Activated gamma-delta T cell treated with Interleukin-2 at 50 U/mL for 16 hours (primary cell): ENCODE results near the gene ABCA6.
"Not testable (repeated sequence)": the region's sequence is repeated elsewhere in the genome, so short reads cannot be mapped to it uniquely, and the experiment has no call there.

ENCODE experiments used
- DNase-seq: peaks from one replicate; pipeline ENCODE4 v3.0.0-alpha.2; 2020

The ABCA6 gene

DNA sequence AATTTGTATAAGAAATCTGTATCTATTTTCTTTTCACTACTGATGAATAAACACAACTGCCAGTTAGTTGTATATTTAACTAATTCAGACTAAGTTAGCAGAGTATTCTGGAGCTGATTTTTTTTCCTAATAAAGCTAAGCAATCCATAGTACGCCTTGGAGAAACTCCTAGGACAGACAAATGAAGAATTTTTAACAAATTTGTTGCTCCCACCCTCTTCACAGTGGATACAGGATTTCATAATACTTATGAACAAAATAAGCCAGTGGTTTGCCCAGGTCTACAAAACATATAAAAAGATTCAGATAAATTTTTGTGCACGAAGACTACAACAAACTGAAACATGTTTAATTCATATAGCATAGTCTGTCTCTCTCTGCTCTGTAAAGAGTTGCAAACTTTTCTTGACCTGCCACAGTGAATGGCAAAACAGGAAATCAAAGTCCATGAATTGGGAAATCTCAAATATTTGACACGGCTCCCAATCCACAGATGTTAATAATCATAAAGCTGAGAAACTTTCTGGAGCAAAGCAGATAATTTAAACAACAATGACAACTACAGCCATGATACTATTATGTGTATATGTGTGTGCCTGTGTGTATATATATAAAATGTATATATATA, 594 bp upstream of the ABCA6 start:
- no peak for DNase-seq

DNA sequence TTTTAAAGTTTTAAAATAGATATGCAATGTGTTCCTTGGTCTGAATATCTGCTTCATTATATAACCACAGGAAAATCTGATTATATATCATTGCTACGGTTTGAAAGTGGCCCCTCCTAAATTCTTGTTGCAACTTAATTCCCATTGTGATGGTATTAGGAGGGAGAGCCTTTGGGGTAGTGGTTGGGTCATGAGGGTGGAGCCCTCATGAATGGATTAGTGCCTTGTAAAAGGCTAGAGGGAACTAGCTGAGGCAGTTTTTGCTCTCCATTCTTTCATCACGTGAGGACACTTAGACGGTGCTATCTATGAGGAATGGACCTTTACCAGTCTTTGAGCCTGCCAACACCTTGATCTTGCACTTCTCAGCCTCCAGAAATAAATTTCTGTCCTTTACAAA, 7.6 kb downstream of the ABCA6 start:
- no peak for DNase-seq

DNA sequence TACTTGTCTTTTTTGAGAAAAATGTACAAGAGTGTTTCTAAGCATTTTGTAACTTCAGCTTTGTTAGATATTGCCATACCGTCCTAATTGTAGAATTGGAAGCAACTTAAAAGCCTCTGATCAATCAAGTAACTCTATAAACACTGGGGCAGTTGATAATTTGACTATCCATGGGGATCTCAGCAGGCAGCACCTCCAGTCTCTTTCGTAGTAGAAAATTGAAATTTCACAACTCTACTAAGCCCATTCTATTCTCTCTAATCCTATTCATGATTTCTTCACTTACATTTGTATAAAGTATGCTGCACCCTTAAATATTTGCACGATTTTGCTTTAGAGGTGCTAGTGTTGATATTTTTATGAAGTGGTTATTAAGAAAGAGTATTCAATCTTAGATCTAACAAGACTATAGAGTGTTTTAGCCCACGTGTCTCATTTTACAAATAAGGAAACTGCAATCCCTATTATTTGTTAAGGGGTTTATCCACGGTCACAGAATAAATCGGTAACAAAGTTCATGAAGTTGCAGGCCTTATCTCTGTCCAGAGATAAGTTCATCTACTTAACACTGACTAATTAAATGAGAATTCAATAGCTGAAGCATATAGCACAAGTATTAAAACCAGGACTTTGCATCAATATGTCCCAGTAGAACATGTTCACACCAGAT, 10.9 kb downstream of the ABCA6 start:
- no peak for DNase-seq

DNA sequence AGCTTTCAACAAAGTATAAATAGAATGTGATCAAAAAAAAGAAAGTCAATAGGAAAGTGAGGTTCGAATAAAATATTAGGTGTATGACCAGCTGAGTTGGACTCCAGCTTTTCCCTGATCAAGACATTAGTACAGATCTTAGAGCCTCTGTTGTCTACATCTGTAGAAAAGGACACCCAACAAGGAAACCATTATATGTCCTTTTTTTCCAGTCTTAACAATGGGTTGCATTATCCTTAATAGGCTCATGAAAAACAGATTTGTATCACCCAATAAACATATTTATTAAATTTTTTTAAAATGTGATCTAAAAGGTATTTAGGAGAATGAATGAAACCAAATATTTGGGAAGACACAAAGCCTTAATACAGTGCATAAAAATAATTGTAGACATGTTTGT, 18.1 kb downstream of the ABCA6 start:
- DNase-seq, result no peak

DNA sequence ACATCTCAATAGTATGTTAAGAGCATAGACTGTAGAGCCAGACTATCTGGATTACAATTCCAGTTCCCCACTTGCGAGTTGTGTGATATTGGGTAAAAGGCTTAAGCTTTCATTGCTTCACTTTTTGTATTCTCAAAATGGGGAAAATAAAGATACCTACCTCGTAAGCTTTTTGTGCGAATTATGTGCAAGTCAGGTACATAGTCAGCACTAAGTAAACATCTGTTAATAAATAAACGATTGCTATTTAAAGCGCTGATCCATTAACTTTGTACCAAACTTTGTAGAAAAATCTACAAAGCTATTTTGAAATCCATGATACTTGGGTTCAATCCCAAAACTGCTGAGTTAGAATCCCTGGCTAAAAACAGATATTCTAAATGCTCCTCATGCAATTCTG, 19.6 kb downstream of the ABCA6 start:
- DNase-seq, result no peak

DNA sequence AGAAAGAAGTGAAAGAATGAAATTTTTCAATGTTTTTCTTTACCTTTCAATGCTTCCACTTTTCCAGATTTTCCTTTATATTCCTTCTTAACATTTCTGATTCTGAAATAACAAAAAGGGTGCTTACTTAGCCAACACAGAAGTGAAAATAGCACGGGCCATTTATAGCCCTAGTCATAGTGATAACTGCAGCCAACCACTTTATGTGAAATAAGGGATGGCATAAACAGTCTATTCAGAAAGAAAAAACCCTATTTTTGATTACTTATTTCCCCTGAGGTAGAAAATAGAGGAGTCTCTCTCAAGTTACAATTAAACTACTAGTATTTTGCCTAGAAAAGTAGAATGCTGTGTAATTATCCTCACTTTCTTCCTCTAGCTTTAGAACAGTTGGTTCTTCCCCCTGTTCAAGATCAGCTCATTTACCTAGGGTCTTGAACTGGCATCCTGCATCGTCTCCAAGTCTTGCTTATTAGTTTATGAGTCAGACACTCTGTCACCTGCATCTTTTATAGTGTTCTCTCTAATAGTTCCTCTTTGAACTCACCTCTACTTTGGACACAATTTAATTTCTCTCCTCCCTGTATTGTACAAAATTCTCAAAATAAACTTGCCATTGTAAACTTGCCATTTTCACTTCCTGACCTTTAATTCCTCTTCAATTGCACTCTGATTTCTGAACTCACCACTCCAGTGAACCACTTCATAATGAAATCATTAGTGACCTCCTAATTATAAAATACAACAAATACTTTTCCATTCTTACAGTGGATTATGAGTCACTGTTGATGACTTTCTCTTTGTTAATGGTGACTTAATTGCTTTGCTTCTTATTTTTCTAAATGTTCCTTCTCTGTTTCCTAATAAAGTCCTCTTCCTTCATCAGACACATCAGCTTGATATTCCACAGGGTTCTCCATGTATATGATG, 23.6 kb downstream of the ABCA6 start:
- no peak for DNase-seq

DNA sequence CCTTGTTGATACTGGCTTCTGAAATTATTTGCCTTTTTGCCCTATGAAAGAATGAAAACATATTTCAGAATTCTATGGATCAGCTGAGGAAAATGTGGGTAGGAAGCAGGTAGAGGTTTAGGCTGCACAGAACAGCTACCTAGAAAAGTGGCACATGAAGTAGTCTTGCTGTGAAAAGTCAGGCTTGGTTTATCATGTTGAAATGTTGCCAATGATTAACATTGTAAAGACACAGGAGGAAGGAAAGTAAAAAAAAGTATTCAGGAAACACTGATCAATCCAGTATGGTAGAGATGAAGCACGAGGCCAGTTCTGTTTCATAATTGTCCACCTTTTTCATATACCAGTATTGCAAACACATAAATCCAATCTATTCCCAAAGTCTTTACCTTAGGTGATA, 29.9 kb downstream of the ABCA6 start:
- no peak for DNase-seq

DNA sequence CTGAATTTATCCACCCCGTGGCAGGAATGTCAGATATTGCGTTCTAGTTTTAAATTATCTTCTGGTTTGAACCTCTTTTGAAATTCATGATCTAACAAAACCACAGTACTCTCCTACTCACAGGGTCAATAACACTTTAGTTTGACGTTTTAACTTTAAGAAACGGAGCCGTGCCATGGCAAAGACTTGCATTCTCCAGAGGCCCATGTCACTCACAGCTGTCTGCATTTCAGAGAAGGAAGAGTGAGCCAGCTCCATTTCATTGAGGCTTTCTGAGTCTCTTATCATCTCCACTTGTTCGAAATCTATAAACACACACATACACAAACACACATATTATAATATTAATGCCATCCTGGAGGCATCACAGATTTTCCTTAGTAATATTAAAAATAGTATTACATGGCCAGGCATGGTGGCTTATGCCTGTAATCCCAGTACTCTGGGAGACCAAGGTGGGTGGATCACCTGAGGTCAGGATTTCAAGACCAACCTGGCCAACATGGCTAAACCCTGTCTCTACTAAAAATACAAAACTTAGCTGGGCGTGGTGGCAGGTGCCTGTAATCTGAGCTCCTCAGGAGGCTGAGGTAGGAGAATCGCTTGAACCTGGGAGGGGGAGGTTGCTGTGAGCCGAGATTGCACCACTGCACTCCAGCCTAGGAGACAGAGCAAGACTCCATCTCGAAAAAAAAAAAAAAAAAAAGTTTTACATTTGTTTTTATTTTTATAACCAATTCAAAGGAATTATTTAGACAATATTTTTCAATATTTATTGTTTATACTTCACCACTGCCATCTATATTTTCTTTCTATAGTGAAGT, 35.6 kb downstream of the ABCA6 start:
- no peak for DNase-seq

DNA sequence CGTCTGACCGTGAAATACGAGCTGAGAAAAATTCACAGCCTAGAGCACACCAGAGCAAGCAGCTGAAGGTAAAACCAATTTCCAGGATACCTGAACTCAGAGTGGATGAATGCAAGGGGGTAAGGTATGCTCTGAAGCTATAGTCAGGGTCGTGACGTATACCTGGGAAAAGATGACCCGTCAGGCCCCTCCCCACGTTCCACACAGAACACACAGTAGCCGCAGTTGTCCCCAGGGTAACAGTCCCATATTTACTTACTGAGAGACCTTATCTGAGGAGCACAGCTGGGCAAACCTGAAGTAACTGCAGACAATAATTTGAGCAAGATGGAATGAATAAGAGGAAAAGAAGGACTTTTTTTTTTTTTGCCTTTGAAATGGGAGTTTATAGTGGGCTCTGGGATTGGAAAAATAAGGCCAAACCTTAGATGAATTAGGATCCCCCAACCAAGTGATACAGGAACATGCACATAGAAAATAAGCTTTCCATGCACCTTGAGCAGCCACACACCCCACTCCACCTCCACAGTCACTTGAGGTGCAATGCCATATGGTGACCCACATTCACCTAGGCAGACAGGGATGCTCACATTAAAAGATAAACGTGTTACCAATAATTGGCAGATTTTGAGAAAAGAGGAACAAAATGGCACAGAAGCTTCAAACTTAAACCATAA, 38.0 kb downstream of the ABCA6 start:
- no peak for DNase-seq

DNA sequence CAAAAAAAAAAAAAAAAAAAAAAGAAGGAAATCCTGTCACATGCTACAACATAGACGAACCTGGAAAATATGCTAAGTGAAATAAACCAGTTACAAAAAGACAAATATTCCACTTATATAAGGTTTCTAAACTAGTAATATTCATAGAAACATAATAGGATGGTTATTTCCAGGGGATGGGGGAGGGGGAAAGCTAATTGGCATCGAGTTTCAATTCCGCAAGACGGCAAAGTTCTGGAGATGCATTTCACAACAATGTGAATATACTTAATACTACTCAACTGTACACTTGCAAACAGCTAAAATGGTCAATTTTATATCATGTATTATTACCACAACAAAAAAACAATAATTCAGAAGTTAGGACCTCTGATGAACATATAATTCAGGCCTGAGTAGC, 43.1 kb downstream of the ABCA6 start:
- no peak for DNase-seq

DNA sequence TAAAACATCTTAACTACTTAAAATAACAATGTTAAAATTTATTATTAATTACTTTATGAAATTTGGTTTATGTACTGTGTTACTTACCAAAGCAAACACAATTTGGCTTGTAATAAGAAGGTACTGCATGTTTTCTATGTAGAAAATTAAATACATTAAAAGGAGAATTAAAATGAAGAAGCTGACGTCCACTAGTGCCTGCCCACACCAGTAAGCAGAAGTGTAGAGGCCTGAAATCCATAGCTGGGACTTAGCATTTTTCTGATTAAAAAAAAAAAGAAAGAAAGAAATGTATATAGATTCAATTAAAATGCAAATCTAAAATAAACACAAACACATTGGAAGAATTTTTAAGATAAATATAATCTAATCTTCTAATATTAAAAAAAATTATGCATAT, 45.2 kb downstream of the ABCA6 start:
- no peak for DNase-seq

DNA sequence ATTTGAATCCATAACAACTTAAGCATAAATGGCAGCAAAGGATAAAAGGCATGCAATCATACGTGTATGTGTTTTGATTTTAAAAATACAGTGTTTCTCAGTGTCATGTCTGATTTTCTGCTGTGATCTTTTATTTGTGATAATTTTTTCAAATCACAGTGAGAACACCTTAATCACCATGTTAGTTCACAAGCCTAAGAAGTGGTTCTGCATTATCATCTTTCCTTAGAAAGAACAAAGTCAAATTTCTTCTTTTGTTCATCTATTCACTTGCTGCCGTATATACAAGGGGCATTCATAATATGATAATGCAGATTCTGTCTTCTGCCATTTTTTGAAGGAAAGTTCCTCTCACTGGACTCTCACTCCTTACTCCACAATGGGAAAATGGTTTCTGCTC, 47.7 kb downstream of the ABCA6 start:
- no peak for DNase-seq

DNA sequence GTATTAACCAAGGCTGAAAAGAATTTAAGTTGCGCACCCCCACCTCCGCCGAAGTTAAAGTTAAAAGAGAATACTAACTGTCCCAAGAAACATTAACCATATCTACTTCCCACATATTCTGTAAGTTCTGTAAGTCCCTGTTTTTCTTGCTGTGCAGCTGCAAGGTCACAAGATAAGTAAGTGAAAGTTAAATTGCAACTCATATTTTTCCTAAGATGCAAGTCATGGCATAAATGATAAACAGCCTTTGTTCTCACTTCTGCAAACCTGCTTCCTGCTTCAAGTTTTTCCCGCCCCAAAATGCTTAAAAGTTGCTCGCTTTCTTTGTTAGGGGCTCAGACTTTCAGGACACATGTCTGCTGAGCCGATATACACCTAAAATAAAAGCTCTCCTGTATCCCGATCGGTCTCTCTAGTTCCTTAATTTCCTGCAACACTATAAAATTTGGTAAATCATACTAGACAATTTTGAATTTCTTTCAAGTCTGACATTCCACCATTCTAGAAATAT, 48.4 kb downstream of the ABCA6 start:
- no peak for DNase-seq

DNA sequence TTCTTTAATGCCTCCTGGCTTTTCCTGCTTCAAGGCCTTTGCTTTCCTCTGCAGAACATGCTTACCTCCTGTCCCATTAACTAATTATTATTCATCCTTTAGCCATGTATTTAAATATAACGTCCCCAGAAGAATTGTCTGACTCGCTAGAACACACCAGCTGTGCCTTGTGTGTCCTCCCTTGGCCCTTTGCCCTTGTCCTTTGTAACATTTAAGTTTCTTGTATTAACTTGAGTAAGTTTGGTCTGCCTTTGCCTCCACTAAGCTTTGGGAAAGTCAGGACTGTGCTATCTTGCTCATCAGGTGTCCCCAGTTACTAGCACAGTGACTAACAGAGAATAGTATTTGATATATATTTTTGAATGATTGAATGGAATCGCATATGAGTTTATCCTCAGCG, 51.3 kb downstream of the ABCA6 start:
- no peak for DNase-seq

DNA sequence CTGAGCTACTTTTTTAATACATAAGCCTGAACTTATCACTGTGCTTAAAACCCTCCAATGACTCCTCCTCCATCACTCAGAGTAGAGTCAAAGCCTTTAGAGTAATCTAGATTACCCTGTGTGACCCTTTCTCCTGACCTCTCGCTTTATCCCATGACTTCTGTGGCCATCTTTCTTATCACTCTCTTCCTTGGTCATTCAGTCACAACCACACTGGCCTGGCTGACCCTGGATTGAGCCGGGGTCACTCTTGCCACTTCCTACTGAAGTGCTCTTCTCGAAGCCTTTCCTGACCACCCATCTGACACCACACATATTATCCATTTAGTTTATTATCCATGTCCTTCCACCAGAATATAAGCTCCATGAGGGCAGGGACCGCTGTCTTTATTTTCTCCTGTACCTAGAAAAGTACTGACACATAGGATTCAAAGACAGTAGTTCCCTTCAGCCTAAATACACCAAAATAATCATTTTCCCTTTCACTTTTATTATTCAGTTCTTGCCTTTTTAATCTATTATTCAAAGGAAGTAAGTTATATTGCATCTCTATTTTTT, 53.0 kb downstream of the ABCA6 start:
- no peak for DNase-seq

DNA sequence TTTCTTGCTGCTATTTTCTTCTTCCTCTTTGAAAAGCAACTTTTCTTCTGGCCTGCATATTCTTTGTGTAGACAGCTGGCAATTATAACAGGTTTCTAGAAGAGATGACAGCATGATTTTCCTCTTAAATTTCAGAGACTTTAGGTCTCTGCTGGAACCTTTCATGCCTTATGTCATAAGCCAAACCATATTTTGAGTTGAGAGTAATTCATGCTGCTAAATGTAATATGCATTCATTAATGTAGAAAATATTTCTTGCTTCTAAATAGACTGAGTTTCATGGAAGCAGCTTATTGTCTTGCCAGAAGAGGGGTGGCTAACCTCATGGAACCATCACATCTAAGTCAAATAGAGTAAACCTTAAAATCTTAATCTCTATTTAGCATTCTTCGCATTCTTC, 55.1 kb downstream of the ABCA6 start:
- no peak for DNase-seq

DNA sequence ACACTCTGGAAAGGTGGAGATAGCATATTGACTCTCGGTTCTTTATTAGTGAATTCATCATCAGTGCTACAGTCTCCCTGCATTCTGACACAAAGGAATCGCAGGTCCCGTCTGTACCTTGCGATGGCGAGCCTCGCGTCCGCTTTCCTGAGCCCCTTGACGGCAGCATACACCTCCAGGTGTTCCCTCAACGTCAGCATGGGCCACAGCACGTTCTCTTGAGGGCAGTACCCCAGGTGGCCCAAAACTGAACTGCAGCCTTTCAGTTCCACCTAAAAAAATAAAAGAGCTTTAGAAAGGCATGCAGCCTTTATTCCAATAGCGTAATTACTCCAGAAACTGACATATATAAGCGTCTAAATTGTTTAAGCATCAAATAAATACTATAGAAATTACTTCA, 56.8 kb downstream of the ABCA6 start:
- no peak for DNase-seq

DNA sequence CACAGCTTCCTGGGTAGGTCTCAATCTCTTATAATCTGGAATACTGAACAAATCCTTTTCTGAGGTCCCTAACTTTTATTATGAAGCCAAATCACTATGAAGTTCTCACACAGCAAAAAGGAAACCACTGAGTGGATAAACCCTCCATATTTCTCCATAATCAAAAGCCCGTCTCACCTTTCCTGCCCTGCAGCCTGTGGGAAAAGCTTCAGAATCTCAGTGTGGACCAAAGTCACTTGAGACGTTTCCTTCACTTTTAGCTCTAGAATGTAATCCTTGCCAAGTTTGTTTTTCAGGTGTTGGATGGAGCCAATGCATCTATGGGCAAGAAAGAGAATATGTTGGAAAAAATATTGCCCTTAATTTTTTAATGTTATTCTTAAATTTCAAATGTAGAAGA, 59.0 kb downstream of the ABCA6 start:
- no peak for DNase-seq

DNA sequence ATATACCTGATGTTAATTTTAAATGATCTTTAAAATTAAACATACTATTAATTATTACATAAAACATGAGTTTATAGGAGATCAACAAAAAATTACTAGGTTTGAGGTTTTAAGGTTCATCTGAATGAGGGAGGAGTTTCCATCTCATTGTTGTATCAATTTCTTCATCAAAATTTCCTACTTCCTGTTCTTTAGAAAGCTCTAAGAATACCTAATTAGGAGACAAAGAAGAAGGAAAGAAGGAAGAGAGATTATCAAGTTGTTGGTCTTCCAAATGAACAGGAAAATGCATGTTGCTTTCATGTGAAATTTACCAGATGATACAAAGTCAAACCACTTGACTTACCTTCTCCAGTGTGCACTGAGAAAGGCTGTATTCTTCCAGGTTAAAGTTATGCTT, 62.8 kb downstream of the ABCA6 start:
- DNase-seq, result no peak

DNA sequence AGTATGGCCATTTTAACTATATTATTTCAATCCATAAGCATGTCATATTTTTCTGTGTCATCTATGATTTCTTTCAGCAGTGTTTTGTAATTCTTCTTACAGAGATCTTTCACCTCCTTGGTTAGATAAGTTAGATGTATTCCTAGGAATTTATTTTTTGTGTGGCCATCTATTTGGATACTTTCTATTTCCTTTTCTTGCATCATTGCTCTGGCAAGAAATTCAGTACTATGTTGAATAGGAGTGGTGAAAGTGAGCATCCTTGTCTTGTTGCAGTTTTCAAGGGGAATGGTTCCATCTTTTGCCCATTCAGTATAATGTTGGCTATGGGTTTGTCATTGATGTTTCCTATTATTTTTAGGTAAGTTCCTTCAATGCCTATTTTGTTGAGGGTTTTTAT, 65.9 kb downstream of the ABCA6 start:
- DNase-seq, result no peak

DNA sequence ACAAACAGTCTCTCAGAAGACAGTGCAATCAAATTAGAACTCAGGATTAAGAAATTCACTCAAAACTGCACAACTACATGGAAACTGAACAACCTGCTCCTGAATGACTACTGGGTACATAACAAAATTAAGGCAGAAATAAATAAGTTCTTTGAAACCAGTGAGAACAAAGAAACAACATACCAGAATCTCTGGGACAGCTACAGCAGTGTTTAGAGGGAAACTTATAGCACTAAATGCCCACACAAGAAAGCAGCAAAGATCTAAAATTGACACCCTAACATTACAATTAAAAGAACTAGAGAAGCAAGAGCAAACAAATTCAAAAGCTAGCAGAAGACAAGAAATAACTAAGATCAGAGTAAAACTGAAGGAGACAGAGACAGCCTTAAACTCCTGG, 68.3 kb downstream of the ABCA6 start:
- not testable (repeated sequence) for DNase-seq

DNA sequence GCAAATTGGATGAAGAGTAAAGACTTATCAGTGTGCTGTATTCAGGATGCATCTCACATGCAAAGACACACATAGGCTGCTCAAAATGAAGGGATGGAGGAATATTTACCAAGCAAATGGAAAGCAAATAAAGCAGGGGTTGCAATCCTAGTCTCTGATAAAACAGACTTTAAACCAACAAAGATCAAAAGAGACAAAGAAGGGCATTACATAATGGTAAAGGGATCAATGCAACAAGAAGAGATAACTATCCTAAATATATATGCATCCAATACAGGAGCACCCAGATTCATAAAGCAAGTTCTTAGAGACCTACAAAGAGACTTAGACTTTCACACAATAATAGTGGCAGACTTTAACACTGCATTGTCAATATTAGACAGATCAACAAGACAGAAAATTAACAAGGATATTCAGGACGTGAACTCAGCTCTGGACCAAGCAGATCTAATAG, 68.9 kb downstream of the ABCA6 start:
- not testable (repeated sequence) for DNase-seq
